HepG2 (cell line): ENCODE measurements around the gene SCYL1. TPM values are rescaled to one million over a fixed set of nuclear protein-coding genes. Genes with fewer than 3 reads are reported as not detected.
A peak's percentile ranks its signal among the peaks of the same experiment; 100 is the strongest.

ENCODE experiments used
- ATAC-seq: fragments of 200-7000 bp; cut with Tn5 transposase; 3 replicates; pipeline ENCODE4 v1.9.1; 2020; ENCODE audit warnings: mild to moderate bottlenecking, moderate library complexity
- BruUV-seq: library from RNA; stranded (reverse); fragments of 400-500 nt; replicated peaks from 2 replicates; lab custom pipeline; 2021; lab: Mats Ljungman, UMichigan
- CTCF ChIA-PET: fragments of 300-600 bp; formaldehyde crosslinking; extraction: SDS; loops from one replicate; lab custom pipeline; 2021; ENCODE audit warnings: low total read pairs, inconsistent platforms, low intra/inter-chr PET ratio; lab: Yijun Ruan, JAX
- POLR2A ChIA-PET: fragments of 350-600 bp; sonication (Branson Sonifier 250); formaldehyde crosslinking; loops from one replicate; lab custom pipeline; 2020; ENCODE audit warnings: antibody characterized with exemption, inconsistent platforms; lab: Yijun Ruan, JAX
- DNase-seq: peaks from one replicate; pipeline ENCODE4 v3.0.0-alpha.2; 2015; ENCODE audit warnings: low spot score
- FAIRE-seq: peaks from 3 replicates; lab custom pipeline; 2011; peaks lifted over from hg19 to GRCh38; lab: Jason Lieb, UNC
- H2AFZ ChIP-seq: one replicate; pipeline ENCODE4 v1.6.1; 2011; ENCODE audit warnings: low read length, inconsistent platforms
- H3K27ac ChIP-seq: fragments of 300-600 bp; 3 replicates; pipeline ENCODE4 v1.8.0; 2011; ENCODE audit warnings: mixed run types, mild to moderate bottlenecking, mixed read lengths, low read length, inconsistent platforms; ENCODE audit not compliant: insufficient read depth; ENCODE audit errors: extremely low read length
- H3K27me3 ChIP-seq, 2 experiments: fragments of 200-600 bp in 1 of 2; 2 replicates in 1 of 2; 3 replicates in 1 of 2; pipeline versions ENCODE4 v1.6.0 to v1.8.0; 2011; ENCODE audit warnings: low read length in 2 of 2, mild to moderate bottlenecking in 2 of 2, moderate library complexity in 2 of 2, inconsistent platforms in 1 of 2; ENCODE audit not compliant: insufficient read depth in 2 of 2, control insufficient read depth in 1 of 2
- H3K36me3 ChIP-seq, 2 experiments: fragments of 200-600 bp in 1 of 2; replicated peaks in 1 of 2; 2 replicates in 1 of 2; 3 replicates in 1 of 2; pipeline versions ENCODE4 v1.5.1 to v1.8.0; 2011; ENCODE audit warnings: low read length in 2 of 2, inconsistent platforms in 1 of 2; ENCODE audit not compliant: insufficient read depth in 2 of 2, control insufficient read depth in 1 of 2
- H3K4me1 ChIP-seq: 2 replicates; pipeline ENCODE4 v1.5.1; 2012; ENCODE audit warnings: low read length, inconsistent platforms; ENCODE audit not compliant: insufficient read depth
- H3K4me2 ChIP-seq: 2 replicates; pipeline ENCODE4 v1.6.0; 2011; ENCODE audit warnings: low read depth, low read length, inconsistent platforms
- H3K4me3 ChIP-seq, 3 experiments: fragments of 200-600 bp in 1 of 3; sonication (generic), shearing (Covaris generic) in 1 of 3; replicated peaks in 1 of 3; 2 replicates each; pipeline ENCODE4 v1.5.1; 2011 to 2016; ENCODE audit warnings: low read length in 3 of 3, inconsistent platforms in 2 of 3, low read depth in 2 of 3, mild to moderate bottlenecking in 2 of 3, control low read depth in 1 of 3, mixed read lengths in 1 of 3; ENCODE audit not compliant: insufficient read depth in 1 of 3
- H3K79me2 ChIP-seq: one replicate; pipeline ENCODE4 v1.6.1; 2011; ENCODE audit warnings: low read length, inconsistent platforms; ENCODE audit not compliant: insufficient read depth
- H3K9ac ChIP-seq: 2 replicates; pipeline ENCODE4 v1.6.0; 2011; ENCODE audit warnings: mild to moderate bottlenecking, low read depth, low read length, inconsistent platforms; ENCODE audit not compliant: insufficient read depth
- H3K9me3 ChIP-seq: 2 replicates; pipeline ENCODE4 v1.5.1; 2012; ENCODE audit warnings: mild to moderate bottlenecking, low read length
- H4K20me1 ChIP-seq: 2 replicates; pipeline ENCODE4 v1.6.0; 2011; ENCODE audit warnings: inconsistent platforms, mild to moderate bottlenecking, low read length, moderate library complexity; ENCODE audit not compliant: insufficient read depth
- BCL6 ChIP-seq: IDR thresholded peaks from 2 replicates; pipeline ENCODE4 v1.6.1; 2016; ENCODE audit warnings: missing genetic modification reagents, missing compliant biosample characterization
- EP300 ChIP-seq, 3 experiments: sonication (generic) in 1 of 3; formaldehyde crosslinking in 1 of 3; IDR thresholded peaks; 2 replicates each; pipeline versions ENCODE4 v1.5.1 to v1.6.1; 2011 to 2020; ENCODE audit warnings: low read depth in 2 of 3, low read length in 2 of 3, borderline replicate concordance in 1 of 3, improper control_type of control experiment in 1 of 3, mild to moderate bottlenecking in 1 of 3, missing genetic modification reagents in 1 of 3, moderate library complexity in 1 of 3
- FOSL2 ChIP-seq: sonication (generic); formaldehyde crosslinking; IDR thresholded peaks from 2 replicates; pipeline ENCODE4 v1.4.0; 2020; ENCODE audit warnings: missing genetic modification reagents
- HMG20B ChIP-seq: conservative IDR thresholded peaks from 2 replicates; pipeline ENCODE4 v1.6.1; 2016; ENCODE audit warnings: missing genetic modification reagents, missing compliant biosample characterization
- HMGXB4 ChIP-seq, 2 experiments: sonication (generic) in 1 of 2; formaldehyde crosslinking in 1 of 2; IDR thresholded peaks; 2 replicates each; pipeline versions ENCODE4 v1.4.0 to v1.6.1; 2018 to 2020; ENCODE audit warnings: missing genetic modification reagents in 2 of 2, borderline replicate concordance in 1 of 2, low read depth in 1 of 2, mild to moderate bottlenecking in 1 of 2, missing biosample characterization in 1 of 2
- HOXA3 ChIP-seq: sonication (generic); formaldehyde crosslinking; IDR thresholded peaks from 2 replicates; pipeline ENCODE4 v1.5.0; 2020; ENCODE audit warnings: missing genetic modification reagents
- MEIS2 ChIP-seq: sonication (generic); formaldehyde crosslinking; IDR thresholded peaks from 2 replicates; pipeline ENCODE4 v1.9.0; 2021; ENCODE audit warnings: mild to moderate bottlenecking, missing genetic modification reagents
- MIER2 ChIP-seq: IDR thresholded peaks from 2 replicates; pipeline ENCODE4 v1.6.1; 2016; ENCODE audit warnings: missing biosample characterization, missing genetic modification reagents
- NR2F1 ChIP-seq, 2 experiments: fragments of 450-650 bp in 1 of 2; formaldehyde crosslinking in 1 of 2; IDR thresholded peaks; 2 replicates each; pipeline versions ENCODE4 v1.5.0 to v1.6.1; 2016 to 2020; ENCODE audit warnings: mild to moderate bottlenecking in 1 of 2, missing compliant biosample characterization in 1 of 2, missing genetic modification reagents in 1 of 2, moderate library complexity in 1 of 2
- PHF21A ChIP-seq: sonication (generic); formaldehyde crosslinking; IDR thresholded peaks from 2 replicates; pipeline ENCODE4 v1.5.0; 2020; ENCODE audit warnings: mild to moderate bottlenecking, missing genetic modification reagents
- RARA ChIP-seq: IDR thresholded peaks from 2 replicates; pipeline ENCODE4 v1.6.1; 2016; ENCODE audit warnings: missing genetic modification reagents, missing compliant biosample characterization
- RXRB ChIP-seq: IDR thresholded peaks from 2 replicates; pipeline ENCODE4 v1.6.1; 2016; ENCODE audit warnings: borderline replicate concordance, missing genetic modification reagents, missing compliant biosample characterization
- SOX13 ChIP-seq, 3 experiments: fragments of 450-650 bp in 1 of 3; sonication (generic) in 1 of 3; formaldehyde crosslinking in 1 of 3; IDR thresholded peaks in 2 of 3; conservative IDR thresholded peaks in 1 of 3; 2 replicates each; pipeline versions ENCODE4 v1.5.0 to v1.6.1; 2016 to 2020; ENCODE audit warnings: antibody characterized with exemption in 1 of 3, mild to moderate bottlenecking in 1 of 3, missing compliant biosample characterization in 1 of 3, missing genetic modification reagents in 1 of 3, moderate library complexity in 1 of 3
- SP5 ChIP-seq: IDR thresholded peaks from 2 replicates; pipeline ENCODE4 v1.6.1; 2016; ENCODE audit warnings: low read depth, borderline replicate concordance
- TEAD3 ChIP-seq: optimal IDR thresholded peaks from 2 replicates; pipeline ENCODE3; 2016; ENCODE audit warnings: borderline replicate concordance
- XRCC5 ChIP-seq: fragments of 200-400 bp; formaldehyde crosslinking; optimal IDR thresholded peaks from 2 replicates; pipeline ENCODE3; 2017; ENCODE audit warnings: mild to moderate bottlenecking, low read length
- ZNF331 ChIP-seq: sonication (generic); formaldehyde crosslinking; IDR thresholded peaks from 2 replicates; pipeline ENCODE4 v1.4.0; 2020; ENCODE audit warnings: missing genetic modification reagents
- ZNF552 ChIP-seq: sonication (generic); formaldehyde crosslinking; IDR thresholded peaks from 2 replicates; pipeline ENCODE4 v1.9.0; 2022; ENCODE audit warnings: missing genetic modification reagents, mild to moderate bottlenecking, borderline replicate concordance
- ZNF614 ChIP-seq: IDR thresholded peaks from 2 replicates; pipeline ENCODE4 v1.6.1; 2018; ENCODE audit warnings: missing biosample characterization, missing genetic modification reagents, inconsistent platforms, borderline replicate concordance
- ZNF691 ChIP-seq: sonication (generic); formaldehyde crosslinking; IDR thresholded peaks from 2 replicates; pipeline ENCODE4 v1.4.0; 2020; ENCODE audit warnings: missing genetic modification reagents, low read depth, mild to moderate bottlenecking, borderline replicate concordance
- ZNF746 ChIP-seq: sonication (generic); formaldehyde crosslinking; IDR thresholded peaks from 2 replicates; pipeline ENCODE4 v1.8.0; 2022; ENCODE audit warnings: mild to moderate bottlenecking, missing genetic modification reagents
- WGBS: methylation state at CpG from one replicate; pipeline ENCODE4 v1.1.6; 2017; ENCODE audit warnings: low lambda C conversion rate; 5-methylcytosine and 5-hydroxymethylcytosine counted together
- in situ Hi-C: cut with HindIII; loops from 2 replicates; pipeline ENCODE4 v1.10.0; 2017; ENCODE audit warnings: low pct_unique_long_range_greater_than_20kb; ENCODE audit not compliant: extremely low pct_ligation_motif_present
- intact Hi-C: fragments of 100-400 bp; cut with micrococcal nuclease; formaldehyde crosslinking; loops from one replicate; pipeline ENCODE4 v1.10.0; 2022; ENCODE audit not compliant: unreplicated experiment
- polyA plus RNA-seq, 8 experiments: library from polyadenylated mRNA; depleted of rRNA in 3 of 8; stranded (reverse) in 7 of 8; unstranded in 1 of 8; fragments of >200 nt; fragmentation: Illumina TruSeq in 4 of 8; extraction: Trizol in 4 of 8; gene quantifications; 2 replicates each; pipeline versions ENCODE4 v1.2.1 to v1.2.3, GENCODE V29; 2011 to 2016; ENCODE audit warnings: low read depth in 4 of 8, missing spikeins in 1 of 8, mixed read lengths in 1 of 8; ENCODE audit not compliant: insufficient read depth in 1 of 8
- total RNA-seq, 5 experiments: library from RNA; depleted of rRNA; stranded (reverse); fragments of >200 nt; fragmentation: Illumina TruSeq; extraction: Trizol; gene quantifications; 2 replicates each; pipeline ENCODE4 v1.2.3, GENCODE V29; 2016; ENCODE audit warnings: low read depth in 1 of 5

SCYL1 gene
- total and polyA plus RNA-seq, 2 of the 13 experiments (the other 11 are each of a cell fraction or from before 2014, with no cell fraction given), result 65.9 to 103 TPM

- POLR2A ChIA-PET, result interaction anchor here (0.8 kb wide), 1 partner anchor 31 kb away, joined by 4 read pairs; the partner anchor contains the start of gene SCYL1
- H3K9ac ChIP-seq, result 0 out of 2 replicates have a peak overlapping the region, but pooled peaks have one; percentile 13
- TF ChIP-seq ZNF614 (CRISPR knock-in tag) (0 out of 2 replicates have a peak, but pooled peaks have one; percentile 34), MEIS2 (CRISPR knock-in tag) (0 out of 2 replicates have a peak, but pooled peaks have one; percentile 42), TEAD3 (CRISPR knock-in tag) (peak; percentile 56), RXRB (peak; percentile 79), BCL6 (CRISPR knock-in tag) (0 out of 2 replicates have a peak, but pooled peaks have one; percentile 23), MIER2 (CRISPR knock-in tag) (0 out of 2 replicates have a peak, but pooled peaks have one; percentile 34), ZNF691 (peak; percentile 77; the same call in 1 of the 2 replicates), HOXA3 (CRISPR knock-in tag) (0 out of 2 replicates have a peak, but pooled peaks have one; percentile 46), ZNF552 (CRISPR knock-in tag) (no peak), ZNF746 (CRISPR knock-in tag) (peak; percentile 84), HMG20B (0 out of 2 replicates have a peak, but pooled peaks have one; percentile 28), NR2F1 (CRISPR knock-in tag; IDR thresholded peaks at IDR 0.05) (peak; percentile 42 to 44; a peak in 1 of 4 replicates), HMGXB4 (CRISPR knock-in tag; IDR thresholded peaks at IDR 0.05; ENCODE audit: borderline replicate concordance in 1 of 2, low read depth in 1 of 2) (peak in 1 of 2 experiments; percentile 31; a peak in 1 of 4 replicates), EP300 (IDR thresholded peaks at IDR 0.05; ENCODE audit: low read depth in 2 of 2, low read length in 2 of 2) (peak in 1 of 2 experiments; percentile 25; a peak in 1 of 4 replicates), EP300 (CRISPR knock-in tag; IDR thresholded peaks at IDR 0.05; ENCODE audit: borderline replicate concordance) (no peak), ZNF331 (peak; percentile 34; the same call in 1 of the 2 replicates), SOX13 (IDR thresholded peaks at IDR 0.05) (no peak), SOX13 (CRISPR knock-in tag; conservative IDR thresholded peaks at IDR 0.05 in 1 of 2, IDR thresholded peaks at IDR 0.05 in 1 of 2) (peak in 1 of 2 experiments; percentile 28; a peak in 1 of 4 replicates), XRCC5 (peak; percentile 53), PHF21A (CRISPR knock-in tag) (peak; percentile 73; the same call in 1 of the 2 replicates), SP5 (peak; percentile 65; the same call in 1 of the 2 replicates), RARA (CRISPR knock-in tag) (peak; percentile 87), FOSL2 (peak; percentile 89)
Measured at GRCh38 chr11:65555693-65556231, 30.9 kb downstream of the SCYL1 start.

More at GRCh38 chr11:65555693-65556231, 30.9 kb downstream of the SCYL1 start:
- H3K4me3 ChIP-seq, result peak overlapping the region in 1 of 3 experiments; percentile 12; a peak in 1 of 6 replicates
- CTCF ChIA-PET, result no interaction called here
- BruUV-seq, result no TSS peak
- peaks cover 10% of the 10 kb centered on the region; the same call in 1 of the 2 replicates for H4K20me1 ChIP-seq
- H3K4me1 ChIP-seq, result peaks cover 74% of the 10 kb centered on the region
- peak; percentile 83 for DNase-seq
- peaks cover 8% of the 10 kb centered on the region for H3K79me2 ChIP-seq
- H3K36me3 ChIP-seq, result no peaks in the 10 kb centered on the region; a peak in 1 of 5 replicates
- FAIRE-seq, result peak; percentile 60
- H2AFZ ChIP-seq, result no peak overlapping the region
- H3K27ac ChIP-seq, result no peak overlapping the region
- 60% methylated on average over 1 of the region's 6 CpGs for WGBS
- intact Hi-C loops (no loop called here), in situ Hi-C loops (loop anchor here (10.0 kb wide), 1 partner anchor 299 kb away; the partner anchor contains the start of gene CFL1)
- no peaks in the 10 kb centered on the region for H3K9me3 ChIP-seq
- no peaks in the 10 kb centered on the region for H3K27me3 ChIP-seq
- peak overlapping the region; percentile 94; the same call in 1 of the 2 replicates for H3K4me2 ChIP-seq
- peak; percentile 30 for ATAC-seq
